ENCODE data around the gene TMEM232.

TMEM232 gene

GRCh38 chr5:110514030-110514429 is 212.4 kb downstream of the TMEM232 start:
- DNase-seq (ENCODE audit: low read depth) = no peak

DNA sequence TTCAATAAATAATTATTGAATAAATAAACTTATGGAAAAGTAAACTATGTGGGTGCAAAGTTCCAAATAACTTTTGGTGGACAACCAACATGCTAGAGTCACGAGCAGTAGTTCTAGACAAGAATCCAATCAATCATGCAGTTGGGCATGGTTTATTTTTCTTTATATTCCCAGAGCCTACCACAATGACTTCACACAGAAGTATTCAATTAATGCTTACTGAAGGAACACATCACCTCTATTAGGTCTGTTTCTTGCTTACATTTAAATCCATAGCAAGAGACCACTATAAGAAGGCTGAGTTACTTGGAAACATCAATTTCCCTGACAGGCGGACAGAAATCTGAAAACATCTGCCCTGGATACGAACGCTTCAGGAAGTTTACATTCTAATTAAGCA is 214.2 kb downstream of the TMEM232 start:
- no peak for DNase-seq (ENCODE audit: low read depth)

DNA sequence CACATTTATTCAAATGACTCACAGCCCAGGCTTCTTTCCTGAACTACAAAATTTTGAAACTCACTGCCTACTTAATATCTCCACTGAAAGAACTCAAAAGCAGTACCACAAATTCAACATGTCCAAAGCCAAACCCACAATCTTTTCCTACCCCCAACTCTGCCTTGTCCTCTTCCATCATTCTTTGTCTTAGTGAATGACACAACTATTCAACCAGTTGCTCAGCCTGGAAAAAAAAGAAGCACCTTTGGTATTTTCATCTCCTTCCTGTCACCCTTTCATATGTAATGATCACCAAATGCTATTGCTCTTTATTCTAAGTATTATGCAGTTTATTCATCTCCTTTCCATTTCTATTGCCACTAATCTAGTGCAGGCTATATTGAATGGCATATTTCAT is 216.3 kb downstream of the TMEM232 start:
- DNase-seq (ENCODE audit: low read depth) = no peak

DNA sequence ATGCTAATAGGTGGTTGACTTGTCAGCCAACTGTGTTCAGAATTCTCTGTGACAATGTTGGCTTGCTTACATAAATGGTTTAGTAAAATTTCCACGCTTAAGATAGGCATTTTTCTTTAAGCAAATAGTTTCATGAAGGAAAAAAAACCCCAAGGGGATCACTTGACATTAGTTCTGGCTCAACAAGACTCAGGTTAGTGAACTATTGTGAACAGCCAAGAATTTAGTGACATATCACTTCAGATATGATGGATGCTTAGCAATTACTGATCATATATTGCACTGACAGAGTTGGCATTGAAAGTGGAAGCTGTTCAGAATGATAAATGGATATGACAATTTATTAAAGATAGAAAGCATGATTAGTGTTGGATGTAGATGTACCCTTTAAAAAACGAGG is 218.5 kb downstream of the TMEM232 start:
- no peak for DNase-seq (ENCODE audit: low read depth)

DNA sequence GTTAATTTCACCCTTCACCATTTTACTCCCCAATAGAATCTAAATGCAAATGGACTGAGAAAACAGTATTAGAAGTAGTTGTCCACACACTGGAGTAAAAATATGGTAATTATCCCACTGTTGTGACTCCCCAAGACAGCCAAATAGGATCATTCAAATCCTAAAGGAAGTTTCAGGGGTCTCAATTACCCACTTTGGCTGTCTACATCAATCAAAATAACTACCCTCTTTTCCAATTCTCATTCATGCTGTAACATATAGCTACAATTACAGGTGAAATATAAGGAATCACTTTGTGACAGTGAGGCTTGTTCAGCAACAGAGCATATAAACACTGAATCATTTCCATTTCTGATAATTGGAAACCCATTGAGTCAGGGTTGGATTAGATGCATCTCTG is 220.1 kb downstream of the TMEM232 start:
- DNase-seq (ENCODE audit: low read depth) = no peak

- no peak for DNase-seq (ENCODE audit: low read depth)
Measured at GRCh38 chr5:110496276-110496675, 230.2 kb downstream of the TMEM232 start.

DNA sequence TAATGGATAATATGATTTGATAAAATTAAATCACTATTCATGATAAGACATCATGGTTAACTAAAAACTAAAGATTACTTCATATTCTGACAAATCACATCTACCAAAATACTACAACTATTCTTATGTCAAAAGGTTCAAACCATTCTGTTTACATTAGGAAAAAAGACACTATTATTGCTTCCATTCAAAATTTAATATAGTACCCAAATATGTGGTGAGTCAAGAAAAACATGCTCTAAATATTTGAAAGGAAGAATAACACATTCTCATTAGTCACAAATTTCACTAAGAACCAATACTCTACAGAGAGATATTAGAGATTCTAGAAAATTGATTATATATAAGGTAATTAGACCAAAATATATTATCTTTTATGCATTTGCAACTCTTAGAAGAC is 234.0 kb downstream of the TMEM232 start:
- DNase-seq (ENCODE audit: low read depth) = no peak

DNA sequence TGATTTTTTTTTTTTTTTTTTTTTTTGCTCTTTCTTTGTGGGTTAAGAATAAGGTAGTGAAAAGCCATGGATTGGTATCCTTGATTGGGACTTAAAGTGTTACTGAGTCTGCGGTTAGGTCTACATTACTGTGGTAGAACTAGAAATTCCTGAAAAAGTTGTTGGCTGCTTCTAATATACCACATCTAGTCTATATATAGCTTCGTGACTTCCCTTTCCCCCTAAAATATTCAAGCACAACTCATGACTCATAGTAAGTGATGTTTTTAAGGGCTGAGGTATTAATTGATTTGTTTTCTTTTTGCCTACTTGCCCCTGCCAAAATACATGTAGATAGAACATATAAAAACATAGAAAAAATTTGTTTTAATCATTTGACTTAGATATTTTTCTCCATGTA is 247.6 kb downstream of the TMEM232 start:
- DNase-seq (ENCODE audit: low read depth) = no peak

GRCh38 chr5:110477911-110478310 is 248.6 kb downstream of the TMEM232 start:
- DNase-seq (ENCODE audit: low read depth) = no peak

DNA sequence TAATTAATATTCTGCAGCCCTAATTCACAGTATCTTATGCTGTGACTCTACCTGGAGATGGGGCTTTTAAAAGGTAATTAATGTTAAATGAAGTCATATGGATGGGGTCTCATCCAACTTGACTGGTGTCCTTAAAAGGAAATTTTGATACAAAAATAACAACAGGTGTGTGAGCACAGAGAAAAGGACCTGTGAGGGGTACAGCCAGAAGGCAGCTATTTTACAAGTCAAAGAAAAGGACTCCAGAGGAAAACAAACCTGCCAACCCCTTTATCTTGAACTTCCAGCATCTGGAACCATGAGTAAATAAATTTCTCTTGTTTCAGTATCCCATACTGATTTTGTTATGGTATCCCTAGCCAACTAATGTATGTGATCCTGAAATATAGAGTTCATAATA is 250.3 kb downstream of the TMEM232 start:
- no peak for DNase-seq (ENCODE audit: low read depth)

DNA sequence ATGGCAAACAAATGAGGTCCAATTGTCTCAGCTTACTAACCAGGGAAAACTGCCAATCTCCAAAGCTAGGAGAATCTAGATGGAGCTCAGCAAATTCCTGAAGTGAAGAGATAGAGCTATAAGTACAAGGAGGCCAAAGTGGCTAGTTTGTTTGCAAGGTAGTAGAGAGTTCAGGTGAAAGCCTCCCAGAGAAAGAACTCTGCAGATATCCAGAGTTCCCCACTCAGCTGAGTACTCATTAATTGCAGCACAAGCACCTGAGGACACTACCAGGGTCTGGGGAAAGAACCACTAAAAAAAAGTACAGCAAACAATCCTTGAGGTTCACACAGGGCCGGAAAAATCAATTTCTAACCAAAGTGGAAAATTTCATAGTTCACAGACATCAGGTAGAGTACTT is 250.9 kb downstream of the TMEM232 start:
- no peak for DNase-seq (ENCODE audit: low read depth)

DNA sequence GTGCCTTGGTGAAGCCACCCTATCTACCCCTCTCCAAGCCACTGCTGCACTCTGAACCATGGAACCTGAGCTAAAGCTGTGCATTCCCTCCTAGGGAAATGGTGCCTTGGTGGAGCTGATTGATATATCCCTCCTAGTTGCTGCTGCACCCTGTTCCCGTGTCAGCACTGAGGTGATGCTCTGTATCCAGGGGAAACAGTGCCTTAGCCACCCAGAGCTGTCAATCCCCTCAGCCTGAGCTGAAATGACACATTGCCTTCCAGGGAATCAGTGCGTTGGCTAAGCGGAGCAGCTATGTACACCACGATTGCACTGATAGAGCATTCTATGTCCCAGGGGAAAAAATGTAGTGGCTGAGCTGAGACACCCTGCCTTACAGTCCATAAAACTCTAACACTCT is 257.0 kb downstream of the TMEM232 start:
- DNase-seq (ENCODE audit: low read depth) = no peak

DNA sequence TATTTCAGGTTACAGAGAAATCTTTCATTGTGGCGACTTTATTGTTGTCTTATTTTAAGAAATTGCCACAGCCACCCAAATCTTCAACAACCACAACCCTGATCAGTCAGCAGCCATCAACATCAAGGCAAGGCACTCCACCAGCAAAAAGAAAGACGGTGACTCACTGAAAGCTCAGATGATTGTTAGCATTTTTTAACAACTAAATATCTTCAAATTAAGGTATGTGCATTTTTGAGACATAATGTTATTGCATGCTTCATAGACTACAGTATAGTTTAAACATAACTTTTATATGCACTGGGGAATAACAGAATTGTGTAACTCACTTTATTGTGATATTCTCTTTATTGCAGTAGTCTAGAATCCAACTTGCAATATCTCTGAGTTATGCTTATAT is 263.4 kb downstream of the TMEM232 start:
- DNase-seq (ENCODE audit: low read depth) = no peak

- DNase-seq (ENCODE audit: low read depth) = no peak
Measured at GRCh38 chr5:110460837-110461236, 265.6 kb downstream of the TMEM232 start.

- no peak for DNase-seq (ENCODE audit: low read depth)
Measured at GRCh38 chr5:110458313-110458712, 268.2 kb downstream of the TMEM232 start.

GRCh38 chr5:110442856-110443255 is 283.6 kb downstream of the TMEM232 start:
- DNase-seq (ENCODE audit: low read depth) = no peak

GRCh38 chr5:110441035-110441434 is 285.4 kb downstream of the TMEM232 start:
- DNase-seq (ENCODE audit: low read depth) = no peak

DNA sequence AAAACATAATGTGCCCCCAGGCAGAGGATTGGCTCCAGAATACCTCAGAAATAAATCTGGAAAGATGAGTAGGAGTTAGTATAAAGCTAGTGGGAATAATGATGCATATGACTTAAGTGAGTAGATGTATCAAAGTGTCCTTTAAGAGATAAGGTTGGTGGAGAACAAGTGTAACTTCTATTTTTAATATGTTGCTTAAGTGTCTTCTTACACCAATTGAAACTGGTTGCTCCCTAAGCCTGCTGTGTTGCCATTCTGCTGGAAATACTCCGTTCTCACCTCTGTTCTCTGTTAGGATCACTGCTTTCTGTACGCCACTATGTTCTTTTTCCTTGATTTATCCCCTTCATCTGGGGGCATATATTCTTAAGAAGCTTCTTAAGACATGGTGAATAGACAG is 286.4 kb downstream of the TMEM232 start:
- DNase-seq (ENCODE audit: low read depth) = no peak

- DNase-seq (ENCODE audit: low read depth) = no peak
Measured at GRCh38 chr5:110439296-110439695, 287.2 kb downstream of the TMEM232 start.

GRCh38 chr5:110435207-110435606 is 291.3 kb downstream of the TMEM232 start:
- no peak for DNase-seq (ENCODE audit: low read depth)

GRCh38 chr5:110431603-110432002 is 294.9 kb downstream of the TMEM232 start:
- no peak for DNase-seq (ENCODE audit: low read depth)

- no peak for DNase-seq (ENCODE audit: low read depth)
Measured at GRCh38 chr5:110414360-110414759, 312.1 kb downstream of the TMEM232 start.

DNA sequence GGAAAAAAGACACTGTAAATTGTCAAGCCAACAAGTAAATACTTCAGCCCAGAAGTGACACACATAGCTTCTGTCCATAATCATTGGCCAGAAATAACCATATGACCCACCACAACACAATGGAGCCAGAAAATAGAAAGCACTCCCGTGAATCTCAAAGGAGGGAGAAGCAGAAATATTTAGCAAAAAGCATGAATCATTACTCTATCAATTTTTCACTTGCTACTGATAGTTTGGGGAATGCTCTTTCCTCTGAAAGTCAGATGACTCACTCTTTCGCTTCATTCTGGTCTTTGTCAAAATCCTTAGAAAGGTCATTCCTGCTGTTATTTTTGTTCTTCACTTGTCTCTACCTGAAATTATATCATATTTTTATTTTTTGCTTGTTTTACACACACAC is 312.6 kb downstream of the TMEM232 start:
- DNase-seq (ENCODE audit: low read depth) = no peak

- DNase-seq (ENCODE audit: low read depth) = no peak
Measured at GRCh38 chr5:110409571-110409970, 316.9 kb downstream of the TMEM232 start.

DNA sequence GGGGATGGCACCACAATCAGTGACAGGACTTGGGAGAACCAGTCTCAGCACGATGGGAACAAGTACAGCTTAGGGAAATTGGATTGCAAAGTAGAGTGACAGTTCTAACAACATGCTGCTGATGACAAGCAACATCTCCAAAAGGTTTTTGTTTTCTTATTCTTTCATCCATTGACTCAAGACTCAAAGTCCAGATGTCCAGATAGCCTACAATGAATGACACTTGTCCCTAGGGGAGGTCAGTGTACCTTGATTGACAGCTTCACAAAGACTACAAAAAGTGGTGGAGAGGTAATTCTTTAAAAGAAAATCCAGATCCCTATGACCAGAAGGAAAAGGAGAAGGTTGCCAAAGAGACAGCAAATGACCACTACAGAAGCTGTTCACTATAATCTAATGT is 323.9 kb downstream of the TMEM232 start:
- DNase-seq (ENCODE audit: low read depth) = no peak
